ENCODE data around the gene PLPPR5.
"Not testable (repeated sequence)": the region's sequence is repeated elsewhere in the genome, so short reads cannot be mapped to it uniquely, and the experiment has no call there.

Gene PLPPR5

GRCh38 chr1:98908980-98909379 lies 95.7 kb downstream of the PLPPR5 start:
- no peak for DNase-seq

DNA sequence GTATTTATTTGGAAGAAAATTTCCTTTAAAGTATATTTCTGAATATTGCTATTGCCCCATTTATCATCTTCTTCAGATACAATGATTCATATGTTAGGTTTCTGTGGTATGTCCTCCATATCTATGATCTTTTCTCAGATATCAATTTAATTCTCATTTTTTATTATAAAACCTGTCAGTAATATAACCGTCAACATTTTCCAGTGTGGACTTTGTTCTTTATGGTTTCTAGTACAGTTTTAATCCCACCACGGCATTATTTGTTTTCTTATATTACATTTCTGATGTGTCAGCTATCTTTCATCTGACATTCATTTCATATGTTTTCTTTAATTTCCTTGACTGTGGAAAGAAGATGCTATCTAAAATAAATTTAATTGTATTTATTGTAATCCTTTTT lies 97.9 kb downstream of the PLPPR5 start:
- DNase-seq: no peak

DNA sequence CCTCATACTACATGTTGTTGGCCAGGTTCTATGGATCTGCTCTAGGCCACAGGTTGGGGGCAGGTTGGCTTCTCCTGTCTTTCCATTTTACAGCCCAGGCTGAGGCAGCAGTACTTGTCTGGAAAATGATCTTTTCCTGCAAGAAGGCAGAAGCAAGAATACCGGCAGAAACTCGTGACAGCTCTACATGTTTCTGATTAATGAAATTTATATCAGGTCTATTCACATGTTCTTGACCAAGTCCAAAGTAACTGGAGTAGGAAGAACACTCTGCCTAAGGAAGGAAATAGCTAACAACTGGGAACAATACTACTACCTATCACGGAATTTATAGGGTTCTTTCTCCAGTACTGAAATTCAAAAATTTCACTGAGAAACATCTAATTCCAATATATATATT lies 98.3 kb downstream of the PLPPR5 start:
- DNase-seq: no peak

DNA sequence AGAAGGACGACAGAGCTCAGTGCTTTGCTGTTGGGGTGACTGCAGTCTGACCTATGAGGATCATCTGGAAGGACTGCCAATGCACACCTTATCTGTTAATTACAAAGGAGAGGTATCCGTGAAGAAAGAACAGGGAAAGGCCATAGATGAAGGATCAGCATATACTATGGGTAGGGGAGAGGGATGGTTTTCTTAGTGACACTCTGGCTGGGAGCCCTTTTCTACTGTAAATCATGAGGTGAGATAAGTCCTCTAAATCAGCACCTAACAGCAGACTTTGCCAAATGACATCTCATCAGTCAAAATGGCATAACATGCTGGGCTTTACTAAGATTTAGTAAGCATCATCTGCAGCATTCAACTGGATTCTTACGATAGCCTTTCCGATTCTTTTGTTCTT lies 100.0 kb downstream of the PLPPR5 start:
- no peak for DNase-seq

DNA sequence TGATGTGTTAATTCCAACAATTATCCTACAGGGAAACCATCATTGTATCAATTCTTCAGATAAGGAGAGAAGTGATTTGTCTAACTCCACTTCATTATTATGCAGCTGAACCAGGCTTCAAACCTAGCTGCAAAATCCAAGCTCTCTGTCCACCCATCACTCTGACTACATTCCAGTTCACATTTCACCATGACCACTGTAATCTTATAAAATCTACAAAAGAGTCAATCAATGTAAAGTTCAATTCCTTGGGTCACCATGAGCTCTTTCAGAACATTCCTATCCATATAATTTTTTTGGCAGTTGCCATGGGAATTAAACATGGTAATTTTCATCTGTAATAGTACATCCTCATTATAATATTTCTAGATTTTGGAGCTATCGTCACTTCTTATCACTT lies 100.9 kb downstream of the PLPPR5 start:
- no peak for DNase-seq

GRCh38 chr1:98903261-98903660 lies 101.4 kb downstream of the PLPPR5 start:
- peak; percentile 63 for DNase-seq

DNA sequence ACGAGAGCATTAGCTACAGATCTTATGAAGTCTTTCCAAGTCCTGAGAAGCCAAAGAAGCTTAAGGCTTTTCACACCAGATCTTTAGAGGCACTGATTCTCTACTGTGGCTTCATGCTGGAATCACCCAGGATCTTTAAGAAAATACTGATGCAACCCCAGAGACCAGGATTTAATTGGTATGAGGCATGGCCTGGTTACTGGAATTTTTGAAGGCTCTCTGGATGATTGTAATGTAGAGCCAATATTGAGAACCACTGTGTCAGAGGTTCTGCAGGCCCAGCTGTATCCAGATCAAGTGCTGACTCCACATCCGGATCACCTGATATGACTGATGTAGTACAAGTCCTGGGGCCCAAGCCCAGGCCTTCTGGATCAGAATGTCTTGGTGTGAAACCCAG lies 105.7 kb downstream of the PLPPR5 start:
- DNase-seq: no peak

DNA sequence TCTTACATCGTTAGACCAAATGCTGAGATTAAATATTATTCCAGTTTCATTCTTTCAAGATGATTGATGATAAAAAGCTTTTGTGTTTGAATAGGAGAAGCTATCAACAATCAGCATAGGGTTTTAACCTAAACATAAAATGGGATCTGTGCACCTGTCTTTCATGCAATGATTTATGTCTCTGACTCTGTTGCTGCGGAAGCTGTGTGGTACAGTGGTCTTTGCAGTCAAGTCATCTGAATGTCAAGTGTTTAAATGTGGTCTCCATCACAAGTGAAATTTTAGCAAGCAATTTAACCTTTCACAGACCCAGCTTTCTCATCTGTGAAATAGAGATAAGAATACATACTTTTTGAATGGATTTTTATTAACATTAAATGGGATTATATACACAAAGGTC lies 107.2 kb downstream of the PLPPR5 start:
- no peak for DNase-seq

GRCh38 chr1:98896711-98897445 lies 107.8 kb downstream of the PLPPR5 start:
- DNase-seq: no peak

DNA sequence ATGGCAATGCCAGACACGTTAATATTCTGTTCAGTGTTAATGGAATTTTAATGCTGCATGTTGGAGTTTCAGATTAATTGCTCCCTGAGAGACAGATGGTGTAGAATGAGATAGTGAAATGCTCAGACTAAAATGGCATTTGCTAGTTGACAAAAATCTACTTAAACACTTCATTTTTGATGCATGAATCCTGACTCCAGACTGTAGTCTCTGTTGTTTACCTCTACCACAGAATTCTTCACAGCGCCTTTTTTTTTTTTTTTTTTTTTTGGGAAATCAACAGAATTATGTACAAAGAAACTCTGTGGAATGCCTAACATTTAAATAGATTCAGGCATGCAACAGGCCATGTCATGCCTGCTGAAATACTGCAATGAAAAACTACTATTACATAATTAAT lies 111.3 kb downstream of the PLPPR5 start:
- no peak for DNase-seq

GRCh38 chr1:98888869-98889268 lies 115.8 kb downstream of the PLPPR5 start:
- DNase-seq: no peak

GRCh38 chr1:98887507-98887906 lies 117.2 kb downstream of the PLPPR5 start:
- no peak for DNase-seq

DNA sequence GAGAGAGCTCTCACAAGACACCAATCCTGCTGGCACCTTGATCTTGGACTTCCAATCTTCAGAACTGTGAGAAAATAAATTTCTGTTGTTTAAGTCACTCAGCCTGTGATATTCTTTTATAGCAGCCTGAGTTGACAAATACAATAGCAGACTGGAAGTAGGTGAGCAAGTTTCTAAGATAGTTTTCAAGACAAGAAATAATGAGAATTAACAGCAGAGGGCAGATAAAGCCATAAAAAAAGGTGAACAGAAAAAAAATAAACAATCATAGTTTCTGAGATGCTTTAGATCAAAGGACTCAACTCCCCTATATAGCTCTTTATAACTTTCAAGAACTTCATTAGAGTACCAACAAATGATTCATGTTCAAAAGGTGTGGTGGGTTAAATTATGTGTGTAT lies 119.8 kb downstream of the PLPPR5 start:
- DNase-seq: no peak

DNA sequence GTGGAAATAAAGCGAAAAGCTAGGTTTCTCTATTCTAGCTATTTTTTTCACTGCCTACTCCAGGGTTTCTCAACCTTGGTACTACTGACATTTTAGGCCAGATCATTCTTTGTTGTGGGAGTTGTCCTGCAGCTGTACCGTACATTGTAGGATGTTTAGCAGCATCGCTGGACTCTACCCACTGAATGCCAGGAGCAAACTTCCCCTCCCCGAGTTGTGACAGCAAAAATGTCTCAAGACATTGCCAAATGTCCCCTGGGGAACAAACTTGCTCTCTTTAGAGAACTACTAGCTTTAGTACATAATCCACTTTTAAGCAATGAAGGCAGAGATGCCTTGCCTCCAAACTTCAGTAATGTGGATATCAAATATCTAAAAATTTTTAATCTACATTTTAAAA lies 122.8 kb downstream of the PLPPR5 start:
- no peak for DNase-seq

DNA sequence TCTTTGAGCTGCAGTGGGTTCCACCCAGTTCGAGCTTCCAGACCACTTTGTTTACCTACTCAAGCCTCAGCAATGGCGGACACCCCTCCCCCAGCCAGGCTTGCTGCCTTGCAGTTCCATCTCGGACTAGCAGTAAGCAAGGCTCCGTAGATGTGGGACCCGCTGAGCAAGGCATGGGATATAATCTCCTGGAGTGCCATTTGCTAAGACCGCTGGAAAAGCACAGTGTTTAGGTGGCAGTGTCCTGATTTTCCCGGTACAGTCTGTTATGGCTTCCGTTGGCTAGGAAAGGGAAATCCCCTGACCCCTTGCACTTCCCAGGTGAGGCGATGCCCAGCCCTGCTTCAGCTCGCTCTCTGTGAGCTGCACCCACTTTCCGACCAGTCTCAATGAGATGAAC lies 123.4 kb downstream of the PLPPR5 start:
- not testable (repeated sequence) for DNase-seq

- no peak for DNase-seq
Measured at GRCh38 chr1:98874828-98875227, 129.8 kb downstream of the PLPPR5 start.

- no peak for DNase-seq
Measured at GRCh38 chr1:98870959-98871903, 133.4 kb downstream of the PLPPR5 start.

DNA sequence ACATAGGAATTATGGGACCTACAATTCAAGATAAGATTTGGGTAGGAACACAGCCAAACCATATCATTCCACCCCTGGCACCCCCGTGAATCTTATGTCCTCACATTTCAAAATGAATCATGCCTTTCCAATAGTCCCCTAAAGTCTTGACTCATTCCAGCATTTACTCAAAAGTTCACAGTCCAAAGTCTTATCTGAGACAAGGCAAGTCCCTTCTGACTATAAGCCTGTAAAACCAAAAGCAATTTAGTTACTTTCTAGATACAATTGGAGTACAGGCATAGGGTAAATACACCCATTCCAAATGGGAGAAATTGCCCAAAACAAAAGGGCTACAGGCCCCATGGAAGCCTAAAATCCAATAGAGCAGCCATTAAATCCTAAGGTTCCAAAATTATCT lies 138.9 kb downstream of the PLPPR5 start:
- no peak for DNase-seq

GRCh38 chr1:98860329-98860728 lies 144.3 kb downstream of the PLPPR5 start:
- DNase-seq: no peak

DNA sequence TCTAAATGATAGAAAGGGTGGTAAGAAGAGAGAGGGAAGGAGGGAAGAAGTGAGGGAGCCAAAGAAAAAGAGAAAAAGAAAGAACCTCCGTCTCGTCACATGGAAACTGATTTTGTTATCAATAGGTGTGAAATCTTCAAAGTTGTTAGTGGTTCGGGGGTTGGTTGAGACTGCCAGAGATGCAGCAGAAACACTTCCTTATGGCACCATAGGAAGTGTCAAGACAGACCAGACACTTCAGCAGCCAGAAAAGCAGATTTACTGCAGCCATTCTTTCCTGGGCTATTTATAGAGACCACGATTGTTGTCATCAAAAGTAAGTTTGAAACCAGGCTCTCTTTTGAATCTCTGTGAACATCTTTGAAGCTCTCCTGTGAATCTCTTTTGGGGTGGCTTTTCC lies 150.5 kb downstream of the PLPPR5 start:
- DNase-seq: no peak

GRCh38 chr1:98849969-98850636 lies 154.6 kb downstream of the PLPPR5 start:
- no peak for DNase-seq

DNA sequence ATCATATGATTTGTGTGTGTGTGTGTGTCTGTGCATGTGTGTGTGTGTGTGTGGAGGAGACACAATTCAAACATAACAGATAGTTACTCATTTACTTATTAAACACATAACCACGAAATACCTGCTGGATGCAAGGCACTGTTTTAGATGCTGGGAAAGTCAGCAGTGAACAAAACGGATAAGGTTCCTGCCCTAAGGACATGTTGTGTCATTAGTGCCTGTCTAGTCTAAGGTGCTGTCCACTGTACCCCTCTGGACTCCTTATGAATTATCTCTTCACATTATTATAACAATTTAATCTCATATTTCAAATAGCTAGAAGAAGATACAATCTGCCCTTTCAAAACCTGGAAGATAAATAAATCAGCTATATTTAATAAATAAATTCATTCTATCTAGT lies 162.4 kb downstream of the PLPPR5 start:
- no peak for DNase-seq

All from amniotic stem cell (primary cell).